DMS79 treated with DMSO at 0.1 percent for 48 hours (cell line): ENCODE results near the gene FOXR1.
"Not testable (repeated sequence)": the region's sequence is repeated elsewhere in the genome, so short reads cannot be mapped to it uniquely, and the experiment has no call there.

Experiments used
- DNase-seq: peaks from one replicate; lab custom pipeline; 2025; lab: John Stamatoyannopoulos, UW

FOXR1 gene

DNA sequence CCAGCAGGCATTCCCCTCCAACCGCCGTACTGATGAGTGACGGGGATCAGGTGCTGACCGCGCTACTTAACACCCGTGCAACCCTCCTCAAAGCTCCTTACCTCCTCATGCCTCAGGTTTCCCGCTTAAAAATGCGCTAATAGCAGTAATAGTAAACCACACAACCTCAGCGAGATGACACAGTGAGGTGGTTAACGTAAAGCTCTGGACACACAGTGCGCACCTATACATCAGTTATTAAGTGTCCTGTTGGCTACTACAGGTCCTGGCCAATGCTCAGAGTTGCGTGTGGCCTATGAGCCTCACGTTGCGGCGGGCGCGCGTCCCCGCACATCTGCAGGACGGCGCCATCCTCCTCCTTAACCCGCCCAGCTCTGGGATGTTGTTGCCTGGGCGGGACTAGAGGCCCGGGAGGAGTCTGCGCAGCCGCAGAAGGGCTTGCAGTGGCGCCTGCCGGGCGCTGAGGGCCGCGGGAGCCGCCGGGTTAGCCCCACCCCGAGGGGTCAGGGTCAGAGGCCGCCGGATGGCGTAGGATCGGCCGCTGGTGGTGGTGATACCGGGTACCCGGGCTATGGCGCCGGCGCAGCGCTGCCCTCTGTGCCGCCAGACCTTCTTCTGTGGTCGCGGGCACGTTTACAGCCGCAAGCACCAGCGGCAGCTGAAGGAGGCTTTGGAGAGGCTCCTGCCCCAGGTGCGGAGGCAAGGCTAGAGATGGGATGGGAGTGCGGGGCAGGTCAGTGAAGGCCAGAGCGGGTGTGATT is 26.2 kb downstream of the FOXR1 start, which contains the start of gene CENATAC:
Gene CENATAC (plus strand): TSS at position 512 of the 761 bp plus-strand sequence. CDS start 60 bp downstream, at position 572.
- peak; percentile 97 for DNase-seq

DNA sequence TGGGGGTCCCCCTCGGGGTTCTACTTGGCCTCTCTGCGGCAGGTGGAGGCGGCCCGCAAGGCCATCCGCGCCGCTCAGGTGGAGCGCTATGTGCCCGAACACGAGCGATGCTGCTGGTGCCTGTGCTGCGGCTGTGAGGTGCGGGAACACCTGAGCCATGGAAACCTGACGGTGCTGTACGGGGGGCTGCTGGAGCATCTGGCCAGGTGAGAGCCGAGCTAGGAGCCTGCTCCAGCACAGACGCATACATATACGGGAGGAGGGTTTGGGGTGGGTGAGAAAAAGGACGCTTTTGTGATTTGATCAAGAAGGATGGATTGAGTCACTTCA is 26.8 kb downstream of the FOXR1 start:
- no peak for DNase-seq

DNA sequence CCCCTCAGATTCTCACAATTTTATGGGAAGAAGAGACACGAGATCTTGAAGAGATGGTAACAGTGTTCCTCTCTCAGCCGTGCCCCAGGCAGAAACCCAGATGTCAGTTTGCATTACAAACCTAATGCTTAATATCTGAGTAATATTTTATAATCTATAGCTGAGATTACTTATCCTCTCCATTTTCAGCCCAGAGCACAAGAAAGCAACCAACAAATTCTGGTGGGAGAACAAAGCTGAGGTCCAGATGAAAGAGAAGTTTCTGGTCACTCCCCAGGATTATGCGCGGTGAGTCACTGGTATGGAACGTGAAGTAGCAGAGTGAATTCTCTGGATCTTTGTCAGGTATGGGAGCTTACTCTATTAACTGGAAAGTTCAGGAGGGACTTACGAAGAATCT is 27.3 kb downstream of the FOXR1 start:
- no peak for DNase-seq

GRCh38 chr11:119000906-119001305 is 29.3 kb downstream of the FOXR1 start:
- DNase-seq: no peak

DNA sequence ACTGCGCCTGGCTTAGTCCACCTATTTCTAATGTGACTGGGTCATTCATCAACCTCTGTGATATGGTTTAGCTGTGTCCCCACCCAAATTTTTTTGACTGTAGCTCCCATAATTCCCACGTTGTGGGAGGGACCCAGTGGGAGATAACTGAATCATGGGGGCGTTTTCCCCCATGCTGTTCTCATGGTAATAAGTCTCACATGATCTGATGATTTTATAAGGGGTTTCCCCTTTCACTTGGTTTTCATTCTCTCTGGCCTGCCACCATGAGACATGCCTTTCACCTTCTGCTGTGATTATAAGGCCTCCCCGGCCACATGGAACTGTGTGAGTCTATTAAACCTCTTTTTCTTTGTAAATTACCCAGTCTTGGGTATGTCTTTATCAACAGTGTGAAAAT is 35.1 kb downstream of the FOXR1 start:
- DNase-seq: no peak

- DNase-seq: no peak
Measured at GRCh38 chr11:119011476-119012053, 40.0 kb downstream of the FOXR1 start.

- DNase-seq: no peak
Measured at GRCh38 chr11:119012629-119013170, 41.1 kb downstream of the FOXR1 start.

DNA sequence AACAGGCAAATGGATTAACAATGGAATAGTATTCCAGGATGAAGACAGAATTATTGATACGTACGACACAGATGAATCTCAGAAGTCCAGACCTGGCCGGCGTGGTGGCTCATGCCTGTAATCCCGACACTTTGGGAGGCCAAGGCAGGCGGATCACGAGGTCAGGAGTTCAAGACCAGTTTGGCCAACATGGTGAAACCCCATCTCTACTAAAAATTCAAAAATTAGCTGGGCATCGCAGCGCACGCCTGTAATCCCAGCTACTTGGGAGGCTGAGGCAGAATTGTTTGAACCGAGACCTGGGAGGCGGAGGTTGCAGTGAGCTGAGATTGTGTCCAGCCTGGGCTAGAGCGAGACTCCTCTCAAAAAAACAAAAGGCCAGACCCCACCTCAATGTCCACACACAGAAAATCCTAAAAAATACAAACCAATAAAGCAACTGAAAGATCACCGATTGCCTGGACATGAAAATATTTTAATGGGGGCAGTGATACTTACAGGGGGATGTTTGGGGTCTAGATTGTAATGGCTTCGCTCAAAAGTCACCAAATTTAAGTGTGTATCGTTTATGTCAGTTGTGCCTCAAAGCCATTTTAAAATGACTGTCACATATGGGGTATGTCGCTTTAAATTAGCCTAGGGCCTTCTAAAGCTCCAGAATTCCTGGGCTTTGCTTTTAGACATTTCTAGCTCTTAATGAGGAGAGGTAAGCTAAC is 42.8 kb downstream of the FOXR1 start:
- no peak for DNase-seq

- DNase-seq: no peak
Measured at GRCh38 chr11:119015054-119015611, 43.6 kb downstream of the FOXR1 start.

DNA sequence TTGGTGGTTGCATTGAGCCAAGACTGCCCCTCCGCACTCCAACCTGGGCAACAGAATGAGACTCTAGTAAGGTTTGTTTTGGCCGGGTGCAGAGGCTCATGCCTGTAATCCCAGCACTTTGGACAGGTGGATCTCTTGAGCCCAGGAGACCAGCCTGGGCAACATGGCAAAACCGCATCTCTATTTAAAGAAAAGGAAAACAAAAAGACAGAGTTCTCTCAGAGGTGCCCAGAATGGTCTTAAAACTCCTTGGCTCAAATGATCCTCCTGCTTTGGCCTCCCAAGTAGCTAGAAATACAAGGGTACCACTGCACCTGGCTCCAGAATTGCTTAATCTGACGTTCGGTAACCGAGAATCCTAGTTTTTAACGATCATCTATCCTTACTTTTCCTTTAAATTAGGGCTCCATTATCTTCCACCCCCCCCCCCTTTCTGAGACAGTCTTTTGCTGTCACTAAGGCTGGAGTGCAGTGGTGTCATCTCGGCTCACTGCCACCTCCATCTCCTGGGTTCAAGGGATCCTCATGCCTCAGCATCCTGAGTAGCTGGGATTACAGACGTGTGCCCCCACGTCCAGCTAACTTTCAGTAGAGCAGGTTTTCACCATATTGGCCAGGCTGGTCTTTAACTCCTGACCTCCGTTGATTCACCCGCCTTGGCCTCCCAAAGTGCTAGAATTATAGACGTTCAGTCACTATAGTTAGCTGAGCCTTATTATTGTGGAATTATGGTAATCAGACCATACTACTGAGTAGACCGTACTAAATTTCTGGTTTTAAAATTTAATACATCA is 44.9 kb downstream of the FOXR1 start:
- DNase-seq: no peak

DNA sequence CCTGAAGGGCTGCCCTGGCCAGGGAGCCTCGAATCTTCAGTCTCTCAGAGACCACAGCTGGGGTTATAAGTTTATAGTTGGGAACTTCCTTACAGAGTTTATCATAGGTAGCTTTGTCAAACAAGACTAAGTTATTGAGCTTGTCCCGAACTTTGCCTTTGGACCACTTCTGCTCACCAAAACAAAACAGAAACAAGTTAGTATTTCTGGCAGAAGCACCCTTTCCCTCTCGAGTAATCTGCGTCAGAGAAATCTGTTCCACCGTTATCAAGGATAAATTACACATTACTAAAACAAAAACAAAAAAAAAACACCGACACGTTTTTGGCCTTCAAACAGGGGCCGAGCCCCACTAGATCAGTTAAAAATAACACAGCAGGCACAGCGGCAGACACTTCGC is 45.8 kb downstream of the FOXR1 start:
- not testable (repeated sequence) for DNase-seq

GRCh38 chr11:119018074-119018938 is 46.7 kb downstream of the FOXR1 start, which contains the start of the genes RPS25 and TRAPPC4:
RPS25 (minus strand) TSS chr11:119018343; CDS start chr11:119018284, 59 bp downstream.
TRAPPC4 (plus strand) TSS chr11:119018766; CDS start chr11:119018796, 30 bp downstream.
- peak; percentile 98 for DNase-seq

GRCh38 chr11:119019996-119020395 is 48.4 kb downstream of the FOXR1 start:
- DNase-seq: no peak

GRCh38 chr11:119021631-119022030 is 50.1 kb downstream of the FOXR1 start:
- DNase-seq: no peak

DNA sequence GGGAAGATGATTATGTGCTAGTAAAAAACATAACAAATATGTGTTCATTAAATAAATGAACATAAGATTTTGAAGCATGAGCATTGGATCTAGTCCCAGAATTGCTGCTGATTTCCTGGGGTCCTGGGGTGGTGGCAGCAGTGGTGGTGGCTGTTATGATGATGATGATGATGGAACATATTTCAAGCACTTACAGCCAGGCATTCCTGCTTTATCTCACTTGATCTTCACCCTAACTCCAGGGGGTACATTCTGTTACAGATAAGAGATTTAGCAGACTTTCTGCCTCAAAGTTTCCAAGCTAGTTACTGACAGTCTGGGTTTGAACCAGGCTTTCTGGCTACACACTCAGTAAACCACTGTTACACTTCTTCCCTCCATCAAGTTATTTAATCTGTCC is 52.2 kb downstream of the FOXR1 start:
- no peak for DNase-seq

GRCh38 chr11:119024430-119025098 is 53.0 kb downstream of the FOXR1 start:
- no peak for DNase-seq

DNA sequence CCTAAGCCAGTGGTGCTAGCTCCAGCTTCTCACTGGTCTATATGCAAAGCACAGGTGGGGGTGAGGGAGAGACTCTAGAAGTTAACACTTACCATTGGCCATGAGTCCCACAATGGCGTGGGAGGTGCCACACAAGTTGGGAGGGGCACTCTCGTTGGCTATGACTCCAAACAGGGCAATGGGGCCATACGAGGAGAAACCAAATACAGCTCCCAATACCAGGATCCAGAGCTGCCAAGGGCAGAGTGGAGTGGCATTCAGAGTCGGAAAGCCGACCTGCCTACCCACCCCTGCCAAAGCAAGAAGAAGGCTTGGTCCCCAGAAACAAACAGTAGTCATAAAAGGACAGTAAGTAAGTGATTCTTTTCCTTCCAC is 53.5 kb downstream of the FOXR1 start:
- DNase-seq: no peak

GRCh38 chr11:119025541-119025940 is 54.0 kb downstream of the FOXR1 start:
- no peak for DNase-seq

GRCh38 chr11:119025978-119026766 is 54.6 kb downstream of the FOXR1 start:
- no peak for DNase-seq
